ENCODE results near the gene ITPA.

ITPA gene

DNA sequence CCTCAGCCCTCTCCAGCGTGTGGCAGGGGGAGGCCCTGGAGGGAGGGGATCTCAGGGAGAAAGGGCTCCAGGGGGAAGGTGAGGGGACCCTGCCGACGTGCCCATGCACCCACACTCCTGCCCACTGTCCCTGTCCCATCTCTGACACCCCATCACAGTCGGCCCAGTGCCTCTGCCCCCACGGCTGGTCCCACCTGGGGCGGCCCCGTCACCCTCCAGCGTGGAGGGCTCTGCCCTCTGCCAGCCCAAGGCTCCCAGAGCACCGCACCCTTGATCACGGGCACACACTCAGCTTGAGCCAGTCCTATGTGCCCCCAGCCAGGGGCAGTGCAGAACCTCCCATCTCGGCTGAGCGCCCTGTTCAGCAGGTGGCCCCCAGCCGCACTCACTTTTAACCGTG is 20.5 kb downstream of the ITPA start:
- no peak for DNase-seq

- DNase-seq = no peak
Measured at GRCh38 chr20:3231116-3231515, 21.8 kb downstream of the ITPA start.

GRCh38 chr20:3231889-3232588 is 22.7 kb downstream of the ITPA start:
- no peak for DNase-seq

GRCh38 chr20:3233131-3233990 is 24.1 kb downstream of the ITPA start:
- DNase-seq = no peak

- DNase-seq = no peak
Measured at GRCh38 chr20:3233991-3234498, 24.7 kb downstream of the ITPA start.

GRCh38 chr20:3235666-3236324 is 26.5 kb downstream of the ITPA start:
- no peak for DNase-seq

GRCh38 chr20:3237011-3237957 is 28.0 kb downstream of the ITPA start:
- DNase-seq = no peak

DNA sequence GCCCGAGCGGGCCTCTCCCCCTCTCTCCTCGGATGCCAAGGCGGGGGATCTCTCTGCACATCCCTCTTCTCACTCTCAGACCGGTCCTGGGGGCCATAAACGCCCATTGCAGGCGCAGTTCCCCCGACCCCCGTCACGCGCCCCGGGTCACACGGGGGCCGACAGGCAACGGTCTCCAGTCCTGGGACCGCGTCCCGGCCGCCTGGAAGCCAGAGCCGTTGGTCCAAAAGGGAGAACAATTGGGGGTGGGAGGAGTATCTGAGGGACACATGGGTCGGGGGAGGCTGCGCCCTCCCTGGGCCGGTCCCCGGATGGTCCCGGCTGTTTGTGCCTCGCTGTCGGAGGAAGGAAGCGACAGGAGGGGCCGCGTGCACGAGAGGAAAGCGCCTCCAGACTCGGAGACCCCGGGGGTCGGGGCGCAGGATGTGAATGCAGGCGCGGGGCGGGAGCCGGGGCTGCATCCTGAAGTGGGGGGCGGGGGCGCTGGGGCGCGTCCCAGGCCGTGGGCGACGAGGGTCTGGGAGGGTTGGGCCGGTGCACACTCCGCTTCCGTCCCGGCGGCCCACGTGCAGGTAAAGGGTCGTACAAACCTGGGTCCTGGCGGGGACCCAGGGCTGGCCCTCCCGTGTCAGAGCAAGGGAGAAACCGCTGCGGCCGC is 28.8 kb downstream of the ITPA start:
- peak; percentile 38 for DNase-seq

DNA sequence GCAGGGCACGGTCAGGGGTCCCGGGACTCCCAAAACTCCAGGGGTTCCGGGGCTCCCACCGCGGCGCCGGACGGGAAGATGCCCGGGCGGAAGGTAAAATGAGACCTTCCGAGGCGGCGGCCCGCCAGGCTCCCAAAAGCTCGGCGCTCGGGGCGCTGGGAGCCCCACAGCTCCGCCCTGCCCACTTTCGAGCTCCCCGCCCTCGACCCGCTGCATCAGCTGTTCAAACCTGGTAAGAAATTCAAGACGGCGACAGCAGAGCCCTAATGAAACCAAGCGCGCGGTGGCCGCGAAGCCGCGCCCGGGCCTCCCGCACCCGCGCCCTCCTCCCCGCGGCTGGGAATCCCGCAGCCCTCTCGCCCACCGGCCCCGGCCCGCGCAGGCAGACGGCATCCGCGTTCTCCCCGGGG is 29.3 kb downstream of the ITPA start:
- peak; percentile 56 for DNase-seq

DNA sequence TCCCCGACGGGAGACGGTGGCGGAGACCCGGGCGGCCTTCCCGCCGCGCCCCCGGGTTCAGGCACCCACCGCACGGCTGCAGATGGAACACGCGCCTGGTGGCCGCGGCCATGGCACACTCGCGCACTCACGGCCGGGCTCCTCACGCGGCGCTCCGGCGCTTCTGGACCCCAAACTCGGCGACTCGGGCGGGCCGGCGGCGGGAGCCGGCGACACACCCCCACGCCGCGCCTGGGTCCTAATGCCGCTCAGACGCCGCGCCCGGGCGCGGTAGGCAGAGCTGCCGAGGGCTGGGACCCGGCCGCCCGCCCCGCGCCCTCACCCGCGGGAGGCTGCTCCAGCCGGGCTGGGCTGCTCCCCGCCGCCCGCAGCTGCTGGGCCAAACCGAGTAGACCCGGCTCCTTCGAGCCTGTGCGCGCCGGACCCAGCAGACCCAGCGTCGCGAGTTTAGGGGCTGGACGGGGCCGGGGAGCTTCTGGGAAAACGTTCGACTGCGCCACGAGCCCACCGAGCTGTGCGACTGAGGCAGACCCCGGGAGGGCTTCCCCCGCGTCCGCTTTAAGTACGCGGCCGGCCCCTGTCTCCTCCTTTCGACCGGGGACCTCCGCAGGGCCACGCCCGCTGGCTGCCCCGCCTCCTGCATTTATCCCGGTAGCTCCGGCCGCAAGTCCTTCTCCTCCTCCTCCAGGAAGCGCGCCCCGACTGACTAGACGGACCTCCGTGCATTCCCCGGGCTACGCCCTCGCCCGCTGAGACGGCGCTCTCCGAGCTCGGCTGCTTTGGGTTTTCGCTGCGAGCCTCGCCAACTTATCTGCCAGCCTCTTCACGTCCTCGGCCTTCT is 29.9 kb downstream of the ITPA start, which contains the start of gene SLC4A11:
TSS of gene SLC4A11 (minus strand) at position 165 of the 841 bp plus-strand sequence. CDS start at position 112, 53 bp downstream.
- DNase-seq = peak; percentile 53

DNA sequence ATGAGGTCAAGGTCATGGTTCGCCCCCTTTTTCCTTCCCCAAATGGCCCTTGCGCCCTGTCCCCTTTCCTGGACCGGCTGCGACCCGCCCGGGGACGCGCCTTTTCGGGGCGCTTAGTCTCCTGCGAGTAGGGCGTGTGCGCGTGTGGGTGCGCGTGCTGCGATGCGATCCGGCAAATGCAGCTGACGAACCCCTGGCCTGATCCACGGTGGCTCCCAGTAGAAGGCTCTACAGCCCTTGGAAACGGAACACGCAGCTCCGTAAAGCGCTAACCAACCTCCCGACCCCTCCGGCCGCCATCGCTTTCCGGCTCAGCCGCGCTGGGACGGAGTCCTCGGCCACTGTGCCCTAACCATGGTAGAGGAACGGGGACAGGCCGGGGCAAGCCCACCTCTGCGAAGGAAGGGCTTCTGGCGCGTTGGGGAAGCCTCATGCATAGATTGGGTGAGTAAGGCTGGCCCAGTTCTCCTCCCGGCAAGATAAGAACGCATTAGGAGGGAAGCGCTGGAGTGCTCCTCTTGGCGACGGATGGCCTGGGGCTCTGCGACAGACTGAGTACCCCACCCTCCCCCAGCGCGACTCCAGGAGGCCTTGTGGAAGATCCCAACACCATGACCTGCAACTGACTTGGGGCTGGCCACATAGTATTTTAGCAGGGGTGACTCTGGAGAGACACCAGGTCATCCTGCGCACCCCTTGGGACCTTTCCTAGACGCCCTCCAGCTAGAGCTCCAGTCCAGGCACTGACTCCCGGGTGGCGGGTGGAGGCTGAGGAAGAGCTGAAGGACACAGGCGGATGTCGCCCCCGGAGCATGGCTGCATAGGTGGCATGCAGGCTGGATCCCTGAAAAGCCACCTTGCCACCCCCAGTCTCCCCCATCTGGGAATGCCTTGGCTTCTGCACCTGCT is 30.8 kb downstream of the ITPA start:
- DNase-seq = peak; percentile 38

DNA sequence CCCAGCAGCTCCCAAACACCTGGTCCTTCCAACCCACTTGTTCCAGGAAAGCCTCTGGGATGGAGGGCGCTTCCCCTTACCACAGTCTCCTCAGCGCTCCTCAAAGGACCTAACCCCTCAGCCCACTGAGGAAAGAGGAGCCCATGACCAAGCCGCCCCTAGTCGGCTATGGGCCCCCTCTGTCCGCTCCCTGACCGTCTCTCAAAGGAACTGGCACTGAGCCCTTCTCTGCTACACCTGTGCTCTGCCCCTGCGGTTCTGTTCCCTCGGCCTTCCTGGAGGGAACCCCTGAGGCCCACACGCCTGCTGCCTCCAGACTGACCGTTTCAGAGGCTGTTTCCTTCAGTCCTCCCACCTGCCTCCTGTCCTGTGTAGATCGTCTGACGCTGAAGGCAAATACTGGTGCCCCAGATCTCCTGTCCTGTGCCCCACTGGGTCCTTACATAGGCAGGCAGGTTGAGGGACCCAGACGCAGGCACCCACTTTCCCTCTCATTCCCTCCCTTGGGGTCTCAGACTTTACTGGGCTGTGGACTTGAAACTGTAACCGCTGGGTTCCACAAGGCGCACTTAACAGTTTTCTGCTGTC is 31.6 kb downstream of the ITPA start:
- no peak for DNase-seq

- no peak for DNase-seq
Measured at GRCh38 chr20:3242172-3242692, 32.9 kb downstream of the ITPA start.

- DNase-seq = no peak
Measured at GRCh38 chr20:3243718-3244358, 34.5 kb downstream of the ITPA start.

GRCh38 chr20:3244613-3245012 is 35.3 kb downstream of the ITPA start:
- DNase-seq = no peak

DNA sequence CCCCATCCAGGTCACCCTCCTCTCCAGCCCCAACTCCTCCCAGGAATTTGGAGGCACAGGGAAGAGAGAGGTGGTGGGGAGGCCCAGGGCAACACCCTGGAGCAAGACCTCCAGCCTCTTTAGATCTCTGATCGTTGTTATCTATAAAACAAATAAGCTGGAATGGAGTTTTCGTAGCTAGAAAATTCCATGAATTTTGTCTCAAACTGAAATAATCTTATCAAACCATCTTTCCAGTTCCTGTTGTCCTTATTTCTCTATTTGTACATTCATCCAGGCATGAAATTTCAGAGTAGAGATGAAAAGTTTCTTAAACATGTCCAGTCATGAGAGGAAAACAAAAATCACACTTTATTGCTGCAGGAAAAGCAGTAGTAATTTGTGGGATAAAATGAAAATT is 35.9 kb downstream of the ITPA start:
- DNase-seq = no peak

GRCh38 chr20:3245711-3246110 is 36.4 kb downstream of the ITPA start:
- no peak for DNase-seq

DNA sequence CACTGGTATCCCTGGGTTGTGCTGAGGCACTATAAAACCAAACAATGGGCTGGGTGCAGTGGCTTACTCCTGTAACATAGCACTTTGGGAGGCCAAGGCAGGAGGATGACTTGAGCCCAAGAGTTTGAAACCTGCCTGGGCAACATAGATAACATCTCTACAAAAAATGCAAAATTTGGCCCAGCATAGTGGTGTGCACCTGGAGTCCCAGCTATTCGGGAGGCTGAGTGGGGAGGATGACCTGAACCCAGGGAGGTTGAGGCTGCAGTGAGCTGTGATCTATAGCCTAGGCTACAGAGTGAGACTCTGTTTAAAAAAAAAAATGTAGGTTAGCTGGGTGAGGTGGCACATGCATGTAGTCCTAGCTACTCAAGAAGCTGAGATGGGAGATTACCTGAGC is 37.4 kb downstream of the ITPA start:
- no peak for DNase-seq
